HG02678 (cell line): Measurements from ENCODE around the gene PHLDA2.
"Not testable (repeated sequence)": the region's sequence is repeated elsewhere in the genome, so short reads cannot be mapped to it uniquely, and the experiment has no call there.

ENCODE experiments used
- ATAC-seq: cut with Tn5 transposase; IDR thresholded peaks from one replicate; pipeline ENCODE4 v1.9.1; 2021; ENCODE audit warnings: mild to moderate bottlenecking, moderate library complexity; ENCODE audit not compliant: unreplicated experiment

The PHLDA2 gene

DNA sequence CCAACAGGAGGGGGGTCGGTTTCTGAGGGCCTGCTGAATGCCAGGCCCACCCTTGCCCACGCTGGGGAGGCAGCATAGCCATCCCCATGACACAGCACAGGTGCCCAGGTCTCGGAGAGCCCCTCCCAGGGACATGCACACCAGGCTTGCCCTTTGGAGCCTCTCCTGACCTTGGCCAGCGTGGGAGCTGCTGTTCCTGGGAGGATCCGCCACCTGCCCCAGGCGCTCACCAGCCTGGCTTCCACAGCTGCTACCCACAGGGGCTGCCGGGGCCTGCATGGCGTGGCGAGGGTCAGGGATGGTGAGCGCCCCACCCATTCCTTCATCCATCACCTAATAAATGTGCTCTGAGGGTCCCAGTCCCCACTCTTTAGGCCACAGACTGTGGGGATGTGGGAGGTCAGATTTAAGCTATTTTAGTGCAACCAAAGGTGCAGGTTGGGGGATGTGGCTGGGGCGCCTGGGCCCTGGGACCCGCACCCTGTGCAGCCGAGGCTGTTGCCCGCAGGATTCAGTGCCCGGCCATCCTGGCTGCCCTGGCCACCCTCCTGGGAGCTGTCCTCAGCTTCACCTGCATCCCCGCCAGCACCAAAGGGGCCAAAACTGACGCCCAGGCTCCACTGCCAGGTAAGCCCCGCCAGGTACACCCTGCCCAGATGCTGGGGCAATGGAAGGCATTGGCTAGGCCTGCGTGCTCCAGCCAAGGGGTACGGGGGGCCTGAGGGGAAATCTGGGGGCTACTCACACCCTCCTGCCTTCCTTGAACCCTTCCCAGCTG, 12.9 kb downstream of the PHLDA2 start:
- ATAC-seq = no peak

DNA sequence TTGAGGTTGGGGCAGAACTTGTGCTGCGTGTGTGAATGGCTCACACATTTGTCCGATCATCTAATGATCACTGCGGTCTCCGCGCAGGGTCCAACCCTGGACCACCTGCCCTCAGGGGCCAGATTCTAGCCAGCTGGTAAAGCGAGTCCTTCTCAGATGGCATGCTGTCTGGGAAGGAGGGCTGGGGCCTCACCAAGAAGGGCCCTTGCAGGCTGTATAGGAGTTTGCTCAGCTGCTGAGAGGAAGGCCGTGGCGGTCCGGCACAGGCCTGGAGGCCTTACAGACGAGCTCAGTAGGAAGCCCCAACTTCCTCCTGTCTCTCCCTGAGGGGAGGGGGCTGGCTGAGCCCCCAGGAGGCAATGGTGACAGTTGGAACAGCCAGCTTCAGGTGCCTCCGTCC, 13.7 kb downstream of the PHLDA2 start:
- no peak for ATAC-seq

DNA sequence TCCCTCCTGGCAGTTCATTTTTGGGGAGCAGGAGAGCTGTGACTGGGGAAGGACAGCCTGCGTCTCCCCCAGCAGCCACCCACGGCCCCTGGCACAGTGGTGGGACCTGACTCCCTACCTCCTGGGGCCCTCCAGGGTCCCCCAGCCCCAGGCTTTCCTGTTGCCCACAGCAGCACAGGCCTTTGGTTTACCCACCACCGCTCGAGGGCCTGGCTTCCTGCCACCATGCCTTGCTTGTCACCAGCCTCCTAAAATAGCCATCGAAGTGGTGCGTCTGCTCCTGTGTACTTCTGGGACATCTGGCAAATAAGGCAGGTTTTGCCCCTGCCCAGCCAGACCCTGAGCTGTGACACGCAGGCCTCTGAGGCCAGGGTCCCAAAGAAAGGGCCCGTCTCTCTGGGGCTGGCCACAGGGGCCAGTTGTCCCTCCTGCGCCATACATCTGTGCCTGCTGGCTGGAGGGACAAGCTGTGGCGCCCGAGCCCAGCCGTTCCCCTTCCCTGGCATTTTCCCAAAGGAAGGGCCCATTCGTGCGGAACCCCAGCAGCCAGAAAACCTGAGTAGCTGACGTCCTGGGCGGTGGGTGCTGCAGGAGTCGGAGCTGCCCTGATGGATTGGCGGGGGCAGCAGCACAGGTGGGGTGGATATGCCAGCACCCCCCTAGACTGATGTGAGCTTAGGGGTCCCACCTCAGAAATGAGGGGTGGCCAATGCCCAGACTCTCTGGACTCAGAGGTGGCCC, 14.6 kb downstream of the PHLDA2 start:
- no peak for ATAC-seq

DNA sequence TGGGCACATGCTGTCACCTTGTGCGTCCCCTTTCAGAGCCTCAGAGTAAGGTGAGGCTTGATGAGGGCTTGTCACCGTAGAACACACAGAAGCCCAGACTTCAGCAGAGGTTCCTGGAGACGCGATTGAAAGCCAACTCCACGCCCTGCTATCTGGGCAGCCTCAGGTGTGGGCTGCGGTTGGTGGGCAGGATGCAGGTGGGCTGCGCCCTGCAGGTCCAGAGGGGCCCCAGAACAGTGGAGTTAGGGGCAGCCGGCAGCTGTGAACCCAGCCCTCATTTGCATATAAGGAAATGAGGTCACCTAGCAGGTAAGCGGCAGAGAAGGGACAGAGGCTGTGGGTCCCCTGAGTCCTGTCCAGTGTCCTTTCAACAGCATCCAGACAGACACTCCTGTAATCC, 15.4 kb downstream of the PHLDA2 start:
- no peak for ATAC-seq

DNA sequence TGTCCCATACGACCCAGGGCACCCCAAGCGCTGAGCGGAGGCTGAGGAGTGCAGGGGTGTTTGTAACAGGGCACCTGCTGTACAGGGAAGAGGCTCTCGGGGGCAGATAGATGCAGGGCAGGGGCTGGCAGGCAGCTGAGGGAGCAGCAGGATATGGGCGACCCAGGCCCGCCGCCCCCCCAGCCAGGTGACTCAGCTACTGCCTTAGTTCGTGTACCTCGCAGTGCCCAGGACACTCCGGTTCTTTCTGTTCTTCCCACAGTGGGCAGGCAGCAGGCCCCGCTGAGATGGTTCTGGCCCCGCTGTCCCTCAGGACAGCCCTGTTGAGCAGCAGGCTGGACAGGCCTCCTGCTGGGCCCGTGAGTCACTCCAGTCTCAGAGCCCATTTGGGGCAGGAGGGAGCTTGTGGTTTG, 16.2 kb downstream of the PHLDA2 start:
- no peak for ATAC-seq

DNA sequence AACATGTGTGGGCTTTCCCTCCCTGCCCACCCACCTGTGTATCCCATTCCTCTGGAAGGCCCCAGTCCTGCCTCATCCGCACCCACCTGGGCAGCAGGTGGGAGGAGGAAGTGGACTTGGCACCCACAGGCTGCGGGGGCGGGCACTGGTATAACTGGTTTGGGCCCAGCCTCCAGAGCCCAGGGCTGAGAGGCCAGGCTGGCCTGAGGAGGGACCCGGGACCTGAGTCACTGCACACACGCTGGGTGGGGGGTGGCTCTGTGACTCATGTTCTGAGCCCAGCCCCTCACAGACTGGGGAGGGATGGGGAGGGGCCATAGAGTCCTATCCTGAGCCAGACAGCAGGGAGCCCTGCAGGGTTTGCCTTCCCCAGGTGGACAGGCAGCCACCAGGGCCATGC, 16.7 kb downstream of the PHLDA2 start:
- no peak for ATAC-seq

DNA sequence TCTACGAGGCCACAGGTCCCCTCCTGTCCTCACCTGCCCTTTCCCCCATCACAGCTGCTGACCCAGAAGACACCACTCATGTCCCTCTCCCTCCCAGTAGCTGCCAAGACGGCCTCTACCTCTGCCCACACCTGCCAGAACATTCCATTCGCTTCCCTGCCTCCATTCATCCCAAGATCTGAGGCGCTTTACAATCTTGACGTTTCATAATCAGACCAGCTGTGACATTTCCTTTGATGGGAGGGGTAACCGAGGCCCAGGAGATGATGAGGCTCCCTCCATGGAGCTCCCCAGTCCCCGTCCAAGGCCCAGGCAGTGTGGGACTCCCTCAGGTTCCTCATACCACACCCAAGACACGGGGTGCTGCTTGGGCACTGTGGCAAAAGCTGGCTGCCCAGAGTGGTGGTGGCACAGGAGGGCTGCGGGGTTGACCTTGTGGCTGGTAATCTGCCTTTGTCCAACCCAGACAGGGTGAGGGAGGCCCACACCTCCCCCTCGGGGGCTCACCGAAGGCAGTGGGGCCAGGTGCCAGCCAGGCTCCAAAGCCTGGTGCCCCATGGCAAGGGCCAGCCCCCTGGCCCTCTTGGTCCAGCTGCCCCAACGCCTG, 17.3 kb downstream of the PHLDA2 start:
- no peak for ATAC-seq

DNA sequence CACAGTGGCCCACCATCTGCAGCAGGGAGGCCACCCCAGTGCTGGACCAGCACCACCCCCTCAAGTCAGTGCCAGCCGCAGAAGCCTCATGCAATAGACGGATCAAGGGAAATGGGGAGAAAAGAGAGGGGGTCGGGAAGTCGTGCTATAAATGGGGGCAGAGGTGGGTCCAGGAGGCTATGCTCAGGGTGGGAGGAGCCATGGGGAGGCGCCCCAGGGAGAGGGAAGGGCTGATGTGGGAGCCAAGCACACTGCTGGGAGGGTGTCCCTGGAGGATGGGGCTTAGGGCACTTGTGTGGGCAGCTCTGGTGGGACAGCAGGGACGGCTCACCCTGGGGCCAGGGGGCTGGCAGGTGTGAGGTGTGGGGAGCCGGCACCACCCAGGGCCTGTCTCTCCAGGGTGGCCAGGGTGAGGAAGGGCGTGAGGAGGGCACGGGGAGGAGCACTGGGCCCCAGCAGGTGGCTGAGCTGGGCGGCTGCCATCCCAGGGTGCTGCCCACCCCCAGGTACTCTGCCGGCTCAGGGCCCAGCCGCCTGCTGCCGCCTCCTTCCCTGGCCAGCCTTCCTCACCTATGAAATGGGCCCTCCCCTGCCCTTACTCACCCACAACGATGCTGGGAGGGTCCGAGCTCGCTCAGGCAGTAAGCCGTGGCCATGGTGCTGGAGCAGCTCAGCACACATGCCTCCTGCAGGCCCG, 18.0 kb downstream of the PHLDA2 start:
- no peak for ATAC-seq

DNA sequence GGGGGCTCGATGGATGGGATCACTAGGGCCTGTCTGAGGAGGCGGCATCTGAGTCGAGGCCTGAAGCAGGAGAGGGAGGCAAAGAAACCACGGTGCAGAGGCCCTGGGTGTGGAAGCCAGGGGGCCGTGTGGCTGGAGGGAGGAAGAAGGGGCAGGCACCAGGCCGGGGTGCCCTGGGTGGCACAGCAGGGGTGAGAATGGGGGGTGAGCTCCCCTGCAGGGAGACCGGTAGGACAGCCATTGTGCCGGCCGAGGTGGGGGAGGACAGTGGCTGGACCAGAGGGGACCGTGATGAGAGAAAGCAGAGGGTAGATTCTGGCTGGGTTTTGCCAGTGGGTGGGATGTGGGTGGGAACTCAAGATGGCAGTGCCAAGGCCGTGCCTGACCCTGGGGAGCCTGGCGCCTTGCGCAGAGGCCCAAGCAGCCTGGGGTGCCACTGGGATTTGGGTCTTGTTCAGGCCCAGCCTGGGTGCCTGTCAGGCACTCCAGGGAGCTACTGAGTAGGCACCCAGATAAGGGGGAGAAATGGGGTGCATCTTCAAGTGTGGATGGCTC, 18.7 kb downstream of the PHLDA2 start:
- no peak for ATAC-seq

DNA sequence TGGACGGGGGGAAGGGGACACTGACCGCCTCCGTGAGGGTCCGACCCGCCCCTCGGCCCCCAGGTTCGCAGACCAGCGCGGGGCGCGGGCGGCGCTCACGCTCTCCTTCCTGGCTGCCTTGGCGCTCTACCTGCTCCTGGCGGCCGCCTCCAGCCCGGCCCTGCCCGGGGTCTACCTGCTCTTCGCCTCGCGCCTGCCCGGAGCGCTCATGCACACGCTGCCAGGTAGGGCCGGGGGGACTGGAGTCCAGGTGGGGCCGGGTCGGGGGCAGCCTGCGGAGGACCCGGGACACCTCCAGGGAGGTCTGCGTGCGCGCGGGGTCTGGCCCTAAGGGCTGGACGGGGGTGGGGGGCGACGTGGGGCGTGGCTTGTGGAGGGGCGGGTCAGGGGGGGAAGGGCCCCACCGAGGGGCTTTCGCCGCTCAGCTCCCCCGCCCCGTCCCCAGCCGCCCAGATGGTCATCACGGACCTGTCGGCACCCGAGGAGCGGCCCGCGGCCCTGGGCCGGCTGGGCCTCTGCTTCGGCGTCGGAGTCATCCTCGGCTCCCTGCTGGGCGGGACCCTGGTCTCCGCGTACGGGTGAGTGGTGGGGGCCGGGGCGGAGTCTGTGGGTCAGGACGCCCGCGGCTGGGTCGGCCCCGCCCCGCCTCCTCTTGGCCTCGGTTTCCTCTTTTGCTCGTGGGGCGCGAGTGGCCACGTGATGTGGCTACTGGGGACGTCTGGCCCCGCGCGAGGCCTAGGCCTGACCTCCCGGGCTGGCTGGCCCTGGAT, 19.9 kb downstream of the PHLDA2 start:
- ATAC-seq = no peak

DNA sequence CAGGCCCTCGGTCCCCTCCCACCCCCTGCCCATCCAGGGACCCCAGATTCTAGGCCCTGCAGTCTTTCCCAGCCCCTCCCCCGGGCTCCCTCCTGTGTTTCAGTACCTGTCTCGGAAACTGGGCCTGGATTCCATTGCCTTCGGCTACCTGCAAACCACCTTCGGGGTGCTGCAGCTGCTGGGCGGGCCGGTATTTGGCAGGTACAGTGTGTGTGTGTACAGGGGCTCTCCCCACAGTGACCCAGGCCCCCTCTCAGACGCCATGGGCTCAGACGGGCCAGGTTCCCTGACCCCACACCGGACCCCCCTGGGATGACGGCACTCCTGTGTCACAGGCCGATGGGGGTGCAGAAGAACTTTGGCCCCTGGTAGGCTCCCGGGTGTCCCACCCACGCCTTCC, 21.1 kb downstream of the PHLDA2 start:
- ATAC-seq = no peak

DNA sequence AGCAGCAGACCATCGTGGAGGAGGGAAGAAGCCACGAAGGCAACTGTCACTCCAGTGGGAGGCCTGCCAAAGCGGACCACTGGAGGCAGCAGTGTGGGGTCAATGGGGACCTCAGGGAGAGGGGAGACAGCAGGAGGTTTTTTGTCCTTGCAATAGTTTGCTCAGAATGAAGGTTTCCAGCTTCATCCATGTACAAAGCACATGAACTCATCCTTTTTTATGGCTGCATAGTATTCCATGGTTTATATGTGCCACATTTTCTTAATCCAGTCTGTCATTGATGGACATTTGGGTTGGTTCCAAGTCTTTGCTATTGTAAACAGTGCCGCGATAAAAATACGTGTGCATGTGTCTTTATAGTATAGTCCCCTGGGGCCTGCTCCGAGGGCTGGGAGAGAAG, 23.9 kb downstream of the PHLDA2 start:
- ATAC-seq = not testable (repeated sequence)

DNA sequence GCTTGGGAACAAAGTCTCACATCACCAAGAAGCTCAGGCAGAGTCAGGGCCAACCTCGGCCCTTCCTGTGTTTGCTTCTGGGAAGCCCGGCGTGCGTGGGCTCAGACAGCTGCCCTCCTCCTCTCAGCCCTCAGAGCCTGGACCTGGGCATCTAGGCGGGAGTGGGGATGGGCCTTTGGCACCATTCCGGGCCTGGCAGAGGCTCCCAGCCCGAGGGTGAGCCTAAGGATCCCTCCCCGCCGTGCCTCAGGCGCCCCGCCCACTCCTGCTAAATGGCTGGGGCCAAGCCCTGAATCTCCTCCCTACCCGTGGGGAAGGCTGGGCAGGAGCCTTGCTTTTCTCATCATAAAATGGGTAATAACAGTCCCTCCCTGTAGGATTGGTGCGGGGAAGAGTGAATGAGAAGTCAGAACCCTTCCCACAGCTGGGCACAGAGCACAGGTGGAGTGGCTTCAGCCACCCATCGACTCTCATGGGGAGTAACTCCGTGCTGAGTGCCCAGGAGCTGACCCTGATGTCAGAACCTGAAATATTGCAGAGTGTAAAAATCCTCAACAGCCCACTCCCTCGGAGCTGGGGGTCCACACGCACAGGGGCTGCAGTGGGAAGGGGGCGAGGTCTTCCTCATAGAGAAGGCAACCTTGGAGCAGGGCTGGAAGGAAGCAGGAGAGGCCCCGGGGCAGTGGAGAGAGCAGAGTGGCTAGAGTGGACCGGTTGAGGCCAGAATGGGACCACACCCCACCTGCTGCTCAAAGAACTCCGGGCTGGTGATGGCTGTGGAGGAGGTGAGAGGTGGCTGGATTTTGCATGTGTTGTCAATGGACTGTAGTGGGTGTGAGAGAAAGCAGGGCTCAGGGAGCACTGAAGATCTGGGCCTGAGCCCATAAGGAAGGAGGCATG, 24.8 kb downstream of the PHLDA2 start:
- ATAC-seq = no peak

DNA sequence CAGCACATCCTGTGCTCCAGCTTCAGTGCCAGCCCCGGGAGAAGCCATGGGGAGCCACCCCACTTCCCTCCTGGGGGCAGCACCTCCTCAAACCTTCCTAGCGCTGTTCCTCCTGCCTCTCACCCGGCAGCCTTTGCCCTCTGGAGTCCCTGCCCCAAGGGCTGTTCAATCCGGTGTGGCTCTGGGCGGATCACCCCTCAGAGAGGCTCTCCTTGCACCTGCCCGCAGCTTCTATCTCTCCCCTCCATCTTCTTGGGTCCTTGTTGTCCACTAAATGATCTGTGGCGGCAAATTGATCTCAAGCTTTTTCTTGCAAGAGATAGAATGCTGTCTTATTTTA, 25.6 kb downstream of the PHLDA2 start:
- no peak for ATAC-seq

DNA sequence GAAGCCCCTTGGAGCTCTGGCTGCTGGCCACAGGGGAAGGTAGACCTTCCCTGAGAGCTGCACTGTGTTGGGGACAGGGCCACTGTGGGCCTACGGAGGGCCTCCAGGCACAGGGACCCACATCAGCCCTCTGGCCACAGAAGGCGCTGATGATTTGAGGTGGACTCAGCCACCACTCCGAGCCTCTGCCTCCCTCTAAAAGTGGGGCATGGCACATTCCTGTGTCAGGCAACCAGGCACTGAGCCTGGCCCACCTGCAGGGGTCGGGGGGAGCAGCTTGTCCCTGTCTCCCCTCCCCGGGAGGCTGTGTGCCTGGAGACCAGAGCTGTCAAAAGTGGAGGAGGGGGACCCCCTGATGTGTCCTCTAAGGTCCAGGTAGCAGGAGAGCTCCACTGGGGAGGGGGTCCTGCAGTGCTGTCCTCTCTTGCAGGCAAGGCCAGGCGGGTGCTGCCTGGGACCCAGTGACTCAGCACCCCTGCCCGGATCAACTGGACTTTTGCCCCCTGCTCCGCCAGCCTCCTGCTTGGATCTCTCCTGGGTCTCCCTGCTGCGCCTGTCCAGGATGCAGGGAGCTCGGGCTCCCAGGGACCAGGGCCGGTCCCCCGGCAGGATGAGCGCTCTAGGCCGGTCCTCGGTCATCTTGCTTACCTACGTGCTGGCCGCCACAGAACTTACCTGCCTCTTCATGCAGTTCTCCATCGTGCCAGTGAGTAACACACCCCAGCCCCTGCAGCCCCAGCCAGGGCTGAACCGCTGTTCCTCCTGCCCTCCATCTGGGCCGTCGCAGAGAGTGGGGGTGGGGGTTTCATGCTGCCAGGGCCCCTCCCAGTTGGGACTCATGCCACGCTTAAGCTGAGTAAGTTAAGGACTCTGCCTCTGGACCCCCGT, 26.2 kb downstream of the PHLDA2 start:
- ATAC-seq = no peak

DNA sequence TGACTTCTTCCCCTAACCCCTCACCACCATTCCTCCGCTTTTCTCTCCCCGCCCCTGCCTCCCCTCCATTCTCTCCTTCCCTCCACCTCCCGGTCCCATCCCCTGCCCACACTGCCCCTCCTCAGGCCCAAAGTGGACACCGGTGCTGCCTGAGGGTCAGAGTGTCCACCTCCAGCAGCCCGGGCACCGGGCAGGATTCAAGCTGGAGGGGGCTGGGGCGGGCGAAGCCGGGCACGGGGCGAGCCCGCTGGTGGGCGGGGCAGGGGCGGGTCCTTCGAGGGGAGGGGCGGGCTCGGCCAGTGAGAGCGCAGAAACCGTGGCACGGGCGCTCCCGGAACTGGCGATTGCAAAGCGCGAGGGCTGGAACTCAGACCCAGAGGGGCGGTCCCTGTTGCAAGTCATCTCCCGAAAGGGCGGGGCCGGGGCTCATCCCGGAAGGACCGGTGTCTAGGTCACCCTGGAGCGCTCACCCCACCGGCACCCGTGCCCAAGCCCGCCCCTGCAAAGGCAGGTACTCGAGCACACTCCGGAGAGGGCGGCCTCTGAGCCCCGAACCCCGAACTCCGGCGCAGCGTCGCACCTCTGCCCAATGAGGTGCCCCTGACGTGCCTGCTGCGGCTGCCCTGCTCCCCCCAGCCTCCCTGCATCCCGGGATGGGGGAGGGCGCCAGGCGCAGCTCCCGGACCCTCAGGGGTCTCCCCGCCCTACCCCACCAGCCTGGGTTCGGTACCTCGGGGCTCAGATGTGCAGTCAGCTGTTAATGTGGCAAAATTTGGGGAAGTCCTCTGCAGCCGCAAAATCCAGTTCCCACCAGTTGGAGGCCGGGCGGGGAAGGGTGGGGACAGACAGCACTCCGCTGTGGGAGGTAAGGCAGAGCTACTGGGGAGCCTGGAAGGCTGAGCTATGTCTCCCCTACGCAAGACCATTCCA, 27.1 kb downstream of the PHLDA2 start:
- ATAC-seq = peak; percentile 96

DNA sequence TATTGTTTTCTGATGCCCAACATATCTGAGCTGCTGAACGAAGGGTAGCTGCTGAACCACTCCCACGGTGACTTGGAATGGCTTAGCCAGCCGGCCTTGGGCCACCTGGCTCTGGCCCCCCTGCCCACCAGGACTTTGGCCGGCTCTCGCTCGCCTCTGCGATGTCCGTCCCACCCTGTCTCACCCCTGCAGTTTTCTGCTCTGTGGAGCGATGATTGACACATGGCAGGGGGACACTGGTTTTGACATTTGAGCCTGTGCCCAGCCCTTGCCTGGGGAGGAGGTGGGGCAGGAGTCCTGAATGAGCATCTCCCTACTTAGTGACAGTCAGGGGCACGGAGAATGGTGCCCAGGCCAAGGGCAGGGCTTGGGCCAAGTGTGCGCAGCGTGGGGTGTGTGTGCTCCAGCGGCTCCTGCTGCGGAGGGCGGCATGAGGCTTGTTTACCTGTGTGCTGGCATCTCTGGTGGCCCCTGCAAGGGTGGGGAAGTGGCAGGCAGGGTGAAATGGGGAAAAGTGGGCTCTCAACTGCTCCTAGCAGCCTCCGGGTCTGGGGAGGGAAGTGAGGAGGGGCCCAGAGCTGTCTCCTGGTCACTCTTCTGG, 27.9 kb downstream of the PHLDA2 start:
- ATAC-seq = no peak
